Measurements from ENCODE around the gene SPNS2. TPM values are rescaled to one million over a fixed set of nuclear protein-coding genes. Genes with fewer than 3 reads are reported as not detected.

The SPNS2 gene
- total RNA-seq, 3 donors from 2014 or later: 9.2 to 24.5 (median 11.0) TPM

GRCh38 chr17:4582691-4583090 is 84.0 kb downstream of the SPNS2 start:
- DNase-seq: no peak
- TF ChIP-seq CTCF (IDR thresholded peaks at IDR 0.05): no peak
- no peaks in the 10 kb centered on the region for H3K9me3 ChIP-seq
- ATAC-seq: no peak
- peaks cover 10% of the 10 kb centered on the region for H3K4me1 ChIP-seq (ENCODE audit: low read depth)
- no peaks in the 10 kb centered on the region for H3K36me3 ChIP-seq (ENCODE audit: low read depth)
- H3K4me3 ChIP-seq: no peak overlapping the region
- intact Hi-C loops (cut with DNase I, micrococcal nuclease): no loop called here

DNA sequence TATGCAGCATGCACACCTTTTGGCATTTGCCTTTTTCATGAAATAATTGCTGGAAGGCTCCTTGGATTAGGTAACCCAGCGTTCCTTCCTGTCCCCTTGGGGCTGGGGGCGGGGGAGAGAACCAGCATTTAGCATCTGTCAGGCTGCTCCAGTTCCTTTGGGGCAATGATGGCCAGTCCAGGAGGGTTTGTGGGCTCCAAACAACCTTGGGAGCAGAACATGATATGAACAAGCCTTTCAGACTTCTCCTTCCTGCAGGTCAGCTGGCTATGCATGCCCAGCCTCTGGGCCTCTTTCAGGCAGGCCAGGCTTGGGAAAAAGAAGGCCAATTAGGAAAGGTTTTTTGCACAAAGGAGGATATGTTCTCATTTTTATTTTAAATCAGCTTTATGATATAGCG is 84.5 kb downstream of the SPNS2 start:
- DNase-seq (no peak), ATAC-seq (no peak)
- H3K4me1 ChIP-seq (ENCODE audit: low read depth): peaks cover 10% of the 10 kb centered on the region
- intact Hi-C loops (cut with DNase I, micrococcal nuclease): no loop called here
- H3K36me3 ChIP-seq (ENCODE audit: low read depth): no peaks in the 10 kb centered on the region
- H3K9me3 ChIP-seq: no peaks in the 10 kb centered on the region
- no peak overlapping the region for H3K4me3 ChIP-seq
- no peak for TF ChIP-seq CTCF (IDR thresholded peaks at IDR 0.05)

- ATAC-seq (peak; percentile 27), DNase-seq (no peak)
- peaks cover 10% of the 10 kb centered on the region for H3K4me1 ChIP-seq (ENCODE audit: low read depth)
- no peak for TF ChIP-seq CTCF (IDR thresholded peaks at IDR 0.05)
- intact Hi-C loops (cut with DNase I, micrococcal nuclease): no loop called here
- H3K36me3 ChIP-seq (ENCODE audit: low read depth): no peaks in the 10 kb centered on the region
- H3K4me3 ChIP-seq: no peak overlapping the region
- H3K9me3 ChIP-seq: no peaks in the 10 kb centered on the region
Observed at GRCh38 chr17:4583782-4584100, 85.1 kb downstream of the SPNS2 start.

- no peak for TF ChIP-seq CTCF (IDR thresholded peaks at IDR 0.05)
Observed at GRCh38 chr17:4584101-4584916, 85.6 kb downstream of the SPNS2 start, which contains the start of gene SMTNL2. TSS of gene SMTNL2 (plus strand) at chr17:4584529. CDS start at chr17:4584606, 77 bp downstream.

DNA sequence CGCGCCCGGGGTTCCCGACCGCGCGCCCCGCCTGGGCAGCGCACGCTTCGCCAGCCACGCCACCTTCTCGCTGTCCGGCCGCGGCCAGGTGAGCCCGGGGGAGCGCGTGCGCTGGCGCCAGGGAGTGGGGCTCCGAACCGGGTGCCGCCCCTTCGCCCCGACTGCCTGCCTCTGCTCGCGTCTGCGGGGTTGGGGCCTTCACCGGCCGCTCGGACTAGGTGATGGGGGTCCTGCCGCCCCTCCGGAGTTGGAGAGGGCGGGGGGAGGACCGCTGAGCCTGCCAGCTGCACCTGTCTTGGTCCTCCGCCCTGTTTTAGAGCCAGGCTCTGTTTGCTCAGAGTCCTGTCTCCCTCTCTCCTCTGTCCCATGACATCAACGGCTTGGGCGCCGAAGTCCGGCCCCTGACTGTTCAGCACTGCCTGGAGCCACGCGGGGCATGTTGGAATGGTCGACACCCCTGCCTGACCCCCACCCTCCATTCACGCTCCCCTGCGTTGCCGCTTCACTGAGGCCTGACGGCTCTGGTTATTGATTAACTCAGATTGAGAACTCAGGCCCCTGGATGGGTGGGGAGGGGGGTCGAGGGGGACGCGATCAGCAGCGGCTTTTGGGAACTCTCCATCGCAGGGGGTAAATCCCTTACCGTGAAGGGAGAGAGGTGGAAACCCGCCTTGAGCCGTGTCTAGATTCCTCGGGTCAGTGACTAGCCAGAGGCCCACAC is 86.4 kb downstream of the SPNS2 start:
- no peaks in the 10 kb centered on the region for H3K36me3 ChIP-seq (ENCODE audit: low read depth)
- ATAC-seq (peak; percentile 67), DNase-seq (no peak)
- TF ChIP-seq CTCF (IDR thresholded peaks at IDR 0.05): no peak
- H3K4me1 ChIP-seq (ENCODE audit: low read depth): peaks cover 10% of the 10 kb centered on the region
- intact Hi-C loops (cut with DNase I, micrococcal nuclease): no loop called here
- H3K9me3 ChIP-seq: no peaks in the 10 kb centered on the region
- H3K4me3 ChIP-seq: no peak overlapping the region

More at GRCh38 chr17:4584101-4584916, 85.6 kb downstream of the SPNS2 start, which contains the start of gene SMTNL2:
- H3K4me3 ChIP-seq: no peak within 1 kb of the TSS
- DNase-seq (peak in 1 of 3 donors; percentile 41), ATAC-seq (peak; percentile 50)
- H3K36me3 ChIP-seq (ENCODE audit: low read depth): no peaks in the 10 kb centered on the region
- intact Hi-C loops (cut with DNase I, micrococcal nuclease): no loop called here
- H3K4me1 ChIP-seq (ENCODE audit: low read depth): peaks cover 10% of the 10 kb centered on the region
- H3K9me3 ChIP-seq: no peaks in the 10 kb centered on the region
